GM23338 (cell line): ENCODE data around the gene NUCB2. TPM values are rescaled to one million over a fixed set of nuclear protein-coding genes. Genes with fewer than 3 reads are reported as not detected.

Experiments used
- ATAC-seq: fragments of 200-7000 bp; cut with Tn5 transposase; 3 replicates; pipeline ENCODE4 v1.9.1; 2020
- DNase-seq: peaks from one replicate; pipeline ENCODE4 v3.0.0-alpha.2; 2015; ENCODE audit warnings: low spot score
- H2AFZ ChIP-seq: fragments of 200-600 bp; sonication (generic); 2 replicates; pipeline ENCODE4 v1.8.0; 2016; ENCODE audit warnings: antibody characterized with exemption, mild to moderate bottlenecking, moderate library complexity
- H3F3A ChIP-seq: fragments of 200-600 bp; sonication (generic); replicated peaks from 2 replicates; pipeline ENCODE4 v1.8.0; 2017; ENCODE audit warnings: antibody characterized with exemption, mixed run types, low read depth
- H3K27ac ChIP-seq: fragments of 200-600 bp; sonication (generic); 2 replicates; pipeline ENCODE4 v1.6.1; 2016; ENCODE audit warnings: low read depth
- H3K27me3 ChIP-seq: fragments of 200-600 bp; sonication (generic); 2 replicates; pipeline ENCODE4 v1.8.0; 2016; ENCODE audit warnings: mild to moderate bottlenecking, mixed run types, moderate library complexity; ENCODE audit not compliant: insufficient read depth
- H3K36me3 ChIP-seq: fragments of 200-600 bp; sonication (generic); 2 replicates; pipeline ENCODE4 v1.8.0; 2016; ENCODE audit warnings: mild to moderate bottlenecking; ENCODE audit not compliant: insufficient read depth
- H3K4me1 ChIP-seq: fragments of 200-600 bp; sonication (generic); 2 replicates; pipeline ENCODE4 v1.8.0; 2016; ENCODE audit warnings: mild to moderate bottlenecking, moderate library complexity; ENCODE audit not compliant: insufficient read depth
- H3K4me2 ChIP-seq: fragments of 200-600 bp; sonication (generic); 2 replicates; pipeline ENCODE4 v1.7.1; 2017; ENCODE audit warnings: mixed run types
- H3K4me3 ChIP-seq: fragments of 200-600 bp; sonication (generic); 2 replicates; pipeline ENCODE4 v1.6.1; 2016; ENCODE audit warnings: mixed run types
- H3K79me2 ChIP-seq: fragments of 200-600 bp; sonication (generic); replicated peaks from 2 replicates; pipeline ENCODE4 v1.8.0; 2017; ENCODE audit warnings: mild to moderate bottlenecking; ENCODE audit not compliant: insufficient read depth
- H3K9me2 ChIP-seq: fragments of 200-600 bp; sonication (generic); 2 replicates; pipeline ENCODE4 v1.8.0; 2017; ENCODE audit not compliant: insufficient read depth
- H4K20me1 ChIP-seq: fragments of 200-600 bp; sonication (generic); replicated peaks from 2 replicates; pipeline ENCODE4 v1.8.0; 2017; ENCODE audit warnings: mild to moderate bottlenecking; ENCODE audit not compliant: insufficient read depth
- H3K27ac Mint-ChIP-seq: 2 replicates; pipeline ENCODE4 v1.8.0; 2020; ENCODE audit warnings: inconsistent platforms, mild to moderate bottlenecking, moderate library complexity, mixed read lengths
- H3K27me3 Mint-ChIP-seq: 3 replicates; pipeline ENCODE4 v1.8.0; 2022; ENCODE audit warnings: low read depth, mild to moderate bottlenecking, moderate library complexity, mixed read lengths, inconsistent platforms; ENCODE audit not compliant: insufficient read depth, poor library complexity
- H3K36me3 Mint-ChIP-seq: 3 replicates; pipeline ENCODE4 v1.8.0; 2021; ENCODE audit warnings: low read depth, mild to moderate bottlenecking, inconsistent platforms, moderate library complexity, mixed read lengths
- H3K4me1 Mint-ChIP-seq: 3 replicates; pipeline ENCODE4 v1.8.0; 2020; ENCODE audit warnings: mild to moderate bottlenecking, inconsistent platforms, mixed read lengths
- H3K4me3 Mint-ChIP-seq: 3 replicates; pipeline ENCODE4 v1.8.0; 2021; ENCODE audit warnings: moderate library complexity, mild to moderate bottlenecking, inconsistent platforms, mixed read lengths
- H3K9me3 Mint-ChIP-seq: 3 replicates; pipeline ENCODE4 v1.8.0; 2020; ENCODE audit warnings: moderate library complexity, mild to moderate bottlenecking, inconsistent platforms, mixed read lengths
- CTCF ChIP-seq, 2 experiments: fragments of 200-600 bp in 1 of 2; sonication (generic) in 1 of 2; conservative IDR thresholded peaks; 2 replicates each; pipeline versions ENCODE4 v1.5.1 to v1.6.1; 2016 to 2017; ENCODE audit warnings: antibody characterized with exemption in 2 of 2, low read depth in 2 of 2, mild to moderate bottlenecking in 2 of 2, moderate library complexity in 1 of 2
- REST ChIP-seq: IDR thresholded peaks from one replicate; pipeline ENCODE4 v1.6.1; 2018; ENCODE audit warnings: antibody characterized with exemption; ENCODE audit not compliant: unreplicated experiment
- ZNF331 ChIP-seq: fragments of 250-450 bp; sonication (Bioruptor Pico); IDR thresholded peaks from 2 replicates; pipeline ENCODE4 v1.5.0; 2020; ENCODE audit warnings: low read depth, mild to moderate bottlenecking, moderate library complexity
- ZNF462 ChIP-seq: fragments of 250-450 bp; sonication (Bioruptor Pico); IDR thresholded peaks from 2 replicates; pipeline ENCODE4 v1.5.0; 2020; ENCODE audit warnings: mild to moderate bottlenecking, moderate library complexity
- polyA plus RNA-seq: library from polyadenylated mRNA; unstranded; fragments of >200 nt; fragmentation: Nextera tagmentation; extraction: Ambion mirVana; gene quantifications from 2 replicates; pipeline ENCODE4 v1.2.1, GENCODE V29; 2016
- total RNA-seq: library from RNA; depleted of rRNA; stranded (reverse); fragments of >200 nt; shearing (Covaris generic); gene quantifications from 2 replicates; pipeline ENCODE4 v1.2.3, GENCODE V29; 2014

NUCB2 gene
- total and polyA plus RNA-seq, 2 experiments from 2014 or later: 16.6 to 86.9 TPM

- no peak for TF ChIP-seq ZNF462 (CRISPR knock-in tag)
These were observed 16.5 kb upstream of the NUCB2 start (continued) for GRCh38 chr11:17260020-17260419.

- H2AFZ ChIP-seq: no peak overlapping the region
- H3K9me3 Mint-ChIP-seq: no peaks in the 10 kb centered on the region
- no peak overlapping the region for H3K4me2 ChIP-seq
- peaks cover 2% of the 10 kb centered on the region for H3K27me3 Mint-ChIP-seq
- no peaks in the 10 kb centered on the region for H3K36me3 ChIP-seq
- H3K4me1 Mint-ChIP-seq: no peaks in the 10 kb centered on the region; the same call in 2 of the 3 replicates
- no peaks in the 10 kb centered on the region for H3K4me1 ChIP-seq
- no peaks in the 10 kb centered on the region for H3K36me3 Mint-ChIP-seq
- no peaks in the 10 kb centered on the region for H3F3A ChIP-seq
- no peak overlapping the region for H3K27ac Mint-ChIP-seq
- no peak overlapping the region for H3K4me3 Mint-ChIP-seq
- H3K9me2 ChIP-seq: no peaks in the 10 kb centered on the region
- H3K27me3 ChIP-seq: no peaks in the 10 kb centered on the region
- H3K79me2 ChIP-seq: no peaks in the 10 kb centered on the region
- DNase-seq (no peak), ATAC-seq (no peak)
- no peak overlapping the region for H3K27ac ChIP-seq
- H4K20me1 ChIP-seq: no peaks in the 10 kb centered on the region
- H3K4me3 ChIP-seq: no peak overlapping the region
- TF ChIP-seq ZNF331: no peak
- no peak for TF ChIP-seq REST
- TF ChIP-seq CTCF (conservative IDR thresholded peaks at IDR 0.05; ENCODE audit: low read depth in 2 of 2): no peak
These were observed 12.8 kb upstream of the NUCB2 start for GRCh38 chr11:17263769-17264168.
